GM04503 (cell line): ENCODE data around the gene CD69.
"Not testable (repeated sequence)": the region's sequence is repeated elsewhere in the genome, so short reads cannot be mapped to it uniquely, and the experiment has no call there.

Source experiments
- DNase-seq: peaks from one replicate; pipeline ENCODE4 v3.0.0-alpha.2; 2012; ENCODE audit warnings: low read depth

The CD69 gene

GRCh38 chr12:9750276-9751203 is 10.2 kb downstream of the CD69 start:
- DNase-seq: peak; percentile 15

GRCh38 chr12:9749640-9750039 is 11.1 kb downstream of the CD69 start:
- DNase-seq: no peak

GRCh38 chr12:9745199-9745598 is 15.5 kb downstream of the CD69 start:
- no peak for DNase-seq

GRCh38 chr12:9742661-9743060 is 18.0 kb downstream of the CD69 start:
- no peak for DNase-seq

- DNase-seq: no peak
These were observed 19.0 kb downstream of the CD69 start for GRCh38 chr12:9741726-9742125.

GRCh38 chr12:9740106-9740750 is 20.5 kb downstream of the CD69 start:
- DNase-seq: no peak

- DNase-seq: not testable (repeated sequence)
These were observed 21.1 kb downstream of the CD69 start for GRCh38 chr12:9739404-9740105.

GRCh38 chr12:9738905-9739304 is 21.8 kb downstream of the CD69 start:
- not testable (repeated sequence) for DNase-seq

GRCh38 chr12:9736936-9737705 is 23.6 kb downstream of the CD69 start:
- no peak for DNase-seq

- DNase-seq: no peak
These were observed 25.1 kb downstream of the CD69 start for GRCh38 chr12:9735601-9736000.

- DNase-seq: no peak
These were observed 27.7 kb downstream of the CD69 start, which contains the start of gene CLECL1 for GRCh38 chr12:9732921-9733461. Gene CLECL1 (minus strand): TSS chr12:9733097.

- DNase-seq: no peak
These were observed 28.9 kb downstream of the CD69 start for GRCh38 chr12:9731797-9732196.

- DNase-seq: no peak
These were observed 29.3 kb downstream of the CD69 start for GRCh38 chr12:9731393-9731792.

- no peak for DNase-seq
These were observed 30.1 kb downstream of the CD69 start for GRCh38 chr12:9730591-9730990.

- DNase-seq: no peak
These were observed 30.7 kb downstream of the CD69 start for GRCh38 chr12:9730011-9730410.

- no peak for DNase-seq
These were observed 31.6 kb downstream of the CD69 start for GRCh38 chr12:9729082-9729481.

GRCh38 chr12:9727813-9728212 is 32.9 kb downstream of the CD69 start:
- no peak for DNase-seq

GRCh38 chr12:9725213-9725870 is 35.4 kb downstream of the CD69 start:
- no peak for DNase-seq

GRCh38 chr12:9724023-9724422 is 36.7 kb downstream of the CD69 start:
- DNase-seq: no peak

- DNase-seq: no peak
These were observed 39.2 kb downstream of the CD69 start for GRCh38 chr12:9721394-9722092.
